GM12874 (cell line): ENCODE results near the gene MZB1.

Experiments used
- TF ChIP-seq, protein P1 (sequence below): IDR thresholded peaks from 2 replicates; pipeline ENCODE4 v1.5.1; 2011; ENCODE audit warnings: low read depth, mild to moderate bottlenecking, control low read depth, low read length, moderate library complexity; ENCODE audit not compliant: insufficient read depth

The MZB1 gene

DNA sequence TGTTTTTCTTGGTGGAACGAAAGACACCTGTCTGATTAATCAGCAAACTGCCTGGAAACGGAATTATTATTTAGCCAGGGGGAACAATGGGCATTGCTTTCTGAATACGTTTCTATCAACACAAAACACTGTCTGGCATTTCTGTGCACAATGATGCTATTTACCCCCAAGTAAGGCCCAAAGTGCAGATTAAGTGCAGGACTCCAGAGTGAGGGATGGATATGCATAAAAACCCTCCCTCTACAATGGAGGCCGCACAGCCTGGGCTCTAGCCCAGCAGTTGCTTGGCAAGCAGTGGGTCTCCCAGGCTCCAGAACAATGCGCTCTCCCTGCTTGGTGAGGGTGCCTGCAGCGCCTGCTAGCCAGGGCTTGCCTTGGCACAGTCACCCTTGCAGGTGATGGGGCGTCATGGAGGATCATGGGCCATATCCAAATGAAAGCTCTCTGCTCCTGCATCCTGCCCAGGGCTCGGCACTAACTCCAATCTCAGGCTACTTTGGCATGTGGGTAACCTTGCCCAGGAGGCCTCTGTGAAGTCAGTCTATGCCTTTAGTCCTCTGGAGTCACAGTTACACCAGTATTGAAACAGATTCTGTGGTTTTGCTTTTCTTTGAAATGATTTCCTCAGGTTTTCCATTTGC, 25.6 kb upstream of the MZB1 start:
- TF ChIP-seq, protein P1, sequence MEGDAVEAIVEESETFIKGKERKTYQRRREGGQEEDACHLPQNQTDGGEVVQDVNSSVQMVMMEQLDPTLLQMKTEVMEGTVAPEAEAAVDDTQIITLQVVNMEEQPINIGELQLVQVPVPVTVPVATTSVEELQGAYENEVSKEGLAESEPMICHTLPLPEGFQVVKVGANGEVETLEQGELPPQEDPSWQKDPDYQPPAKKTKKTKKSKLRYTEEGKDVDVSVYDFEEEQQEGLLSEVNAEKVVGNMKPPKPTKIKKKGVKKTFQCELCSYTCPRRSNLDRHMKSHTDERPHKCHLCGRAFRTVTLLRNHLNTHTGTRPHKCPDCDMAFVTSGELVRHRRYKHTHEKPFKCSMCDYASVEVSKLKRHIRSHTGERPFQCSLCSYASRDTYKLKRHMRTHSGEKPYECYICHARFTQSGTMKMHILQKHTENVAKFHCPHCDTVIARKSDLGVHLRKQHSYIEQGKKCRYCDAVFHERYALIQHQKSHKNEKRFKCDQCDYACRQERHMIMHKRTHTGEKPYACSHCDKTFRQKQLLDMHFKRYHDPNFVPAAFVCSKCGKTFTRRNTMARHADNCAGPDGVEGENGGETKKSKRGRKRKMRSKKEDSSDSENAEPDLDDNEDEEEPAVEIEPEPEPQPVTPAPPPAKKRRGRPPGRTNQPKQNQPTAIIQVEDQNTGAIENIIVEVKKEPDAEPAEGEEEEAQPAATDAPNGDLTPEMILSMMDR: no peak

DNA sequence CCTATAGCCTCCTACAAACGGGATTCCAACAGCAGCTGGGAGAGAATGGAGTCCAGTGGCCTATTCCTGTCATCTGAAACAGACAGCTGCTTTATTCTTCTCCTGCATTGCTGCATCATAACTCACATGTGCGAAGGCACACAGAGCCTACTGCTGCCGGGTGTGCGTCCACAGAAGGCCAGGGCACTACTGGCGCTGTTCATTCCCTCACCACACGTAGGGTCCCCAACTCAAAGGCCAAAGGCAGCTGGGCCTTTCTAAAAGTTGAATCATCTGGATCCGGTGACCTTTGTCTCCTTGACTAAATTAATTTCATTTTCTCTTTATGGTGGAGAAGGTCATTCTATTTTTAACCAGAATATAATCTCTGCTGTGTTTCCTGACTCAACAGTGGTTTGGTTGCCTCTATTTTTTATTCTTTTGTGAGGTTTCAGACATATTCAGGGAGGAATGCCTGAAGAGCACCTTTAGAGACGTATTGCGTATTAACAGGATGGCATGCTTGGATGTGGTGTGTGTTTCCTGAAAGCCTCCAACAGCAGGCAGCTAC, 24.9 kb upstream of the MZB1 start:
- TF ChIP-seq, protein P1: no peak

GRCh38 chr5:139413963-139414362, 24.2 kb upstream of the MZB1 start:
- TF ChIP-seq, protein P1: no peak

DNA sequence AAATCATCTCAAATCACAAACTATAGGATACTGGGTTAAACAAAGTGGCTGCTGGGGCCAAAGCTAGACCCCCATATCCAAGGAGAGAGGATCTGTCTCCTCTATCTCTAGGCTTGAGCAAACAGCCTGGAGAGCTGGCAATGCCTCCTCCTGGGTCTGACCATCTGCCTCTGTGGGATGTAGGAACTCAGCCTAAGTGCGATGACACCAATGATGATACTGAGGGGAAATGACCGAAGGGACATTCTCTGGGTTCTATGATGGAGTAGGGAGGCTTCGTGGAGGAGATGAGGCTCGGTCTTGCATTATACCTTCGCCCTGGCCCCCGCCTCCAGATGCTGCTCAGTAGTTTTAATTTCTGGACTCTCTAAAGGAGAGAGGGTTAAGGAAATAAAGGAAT, 23.4 kb upstream of the MZB1 start:
- TF ChIP-seq, protein P1: no peak

DNA sequence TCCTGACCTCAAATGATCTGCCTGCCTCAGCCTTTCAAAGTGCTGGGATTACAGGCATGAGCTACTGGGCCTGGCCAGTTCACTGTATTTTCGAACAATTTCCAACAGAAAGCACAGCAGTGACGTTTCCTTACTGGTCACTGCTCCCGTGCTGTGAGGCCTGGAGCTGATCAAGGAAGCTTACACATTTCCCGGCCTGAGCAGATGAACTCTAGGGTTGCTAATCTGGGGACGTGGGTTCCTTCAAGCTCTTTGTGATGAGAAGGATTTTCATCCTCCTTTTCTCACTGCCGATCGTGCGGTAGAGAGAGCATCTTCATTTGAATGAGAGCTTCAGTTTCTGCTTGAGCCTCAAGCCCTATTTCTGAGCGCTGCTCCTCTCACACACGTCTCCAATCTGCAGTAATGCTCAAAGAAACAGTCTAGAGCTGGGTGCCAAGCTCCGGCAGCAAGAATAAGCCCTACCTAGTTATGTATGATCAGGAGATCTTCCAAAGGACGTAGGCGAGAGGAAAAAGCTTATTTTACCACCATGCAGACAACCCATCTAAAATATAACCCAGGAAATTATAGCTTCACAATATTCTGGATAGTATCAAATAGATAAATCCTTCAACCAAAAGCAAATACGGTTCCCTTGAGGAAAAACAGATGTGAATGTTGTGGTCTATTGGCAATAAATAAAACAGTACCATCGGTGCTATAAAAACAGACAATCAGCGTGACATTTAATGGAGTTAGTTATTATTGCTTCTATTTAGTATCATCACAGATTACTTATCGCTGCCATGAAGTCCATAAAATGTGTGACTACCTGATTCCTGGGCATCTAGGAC, 21.5 kb upstream of the MZB1 start:
- TF ChIP-seq, protein P1: no peak

DNA sequence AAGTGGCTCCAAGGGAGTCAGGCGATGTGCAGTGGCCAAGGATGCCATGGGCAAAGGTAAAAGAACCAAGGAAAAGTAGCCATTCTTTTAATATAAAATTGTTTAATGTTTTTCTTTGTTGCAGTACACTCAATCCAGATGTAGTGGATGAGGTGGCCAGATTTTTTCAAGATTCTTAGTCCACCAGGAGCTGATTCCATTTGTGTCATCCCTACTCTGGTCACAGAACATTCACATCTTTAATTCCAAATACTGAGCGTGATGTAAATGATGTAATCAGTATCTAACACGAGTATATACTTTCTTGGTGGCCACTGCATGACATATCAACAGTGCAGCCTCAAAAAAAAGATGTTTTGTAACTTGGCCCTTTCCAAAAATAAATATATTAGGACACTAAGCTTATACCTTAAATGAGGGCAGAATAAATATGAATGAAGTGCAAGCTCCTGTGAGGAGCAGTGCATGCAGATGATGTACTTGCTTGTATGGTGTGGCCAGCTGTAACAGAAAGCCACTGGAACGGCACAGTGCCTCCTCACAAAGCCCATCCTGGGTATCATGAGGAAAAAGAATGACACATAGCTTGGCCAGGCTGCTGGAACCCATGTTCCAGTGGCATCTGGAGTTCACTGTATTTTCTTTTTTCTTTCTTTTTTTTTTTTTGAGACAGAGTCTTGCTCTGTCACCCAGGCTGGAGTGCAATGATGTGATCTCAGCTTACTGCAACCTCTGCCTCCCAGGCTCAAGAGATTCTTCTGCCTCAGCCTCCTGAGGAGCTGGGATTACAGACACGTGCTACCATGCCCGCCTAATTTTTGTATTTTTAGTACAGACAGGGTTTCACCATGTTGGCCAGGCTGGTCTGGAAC, 20.6 kb upstream of the MZB1 start:
- TF ChIP-seq, protein P1: no peak

DNA sequence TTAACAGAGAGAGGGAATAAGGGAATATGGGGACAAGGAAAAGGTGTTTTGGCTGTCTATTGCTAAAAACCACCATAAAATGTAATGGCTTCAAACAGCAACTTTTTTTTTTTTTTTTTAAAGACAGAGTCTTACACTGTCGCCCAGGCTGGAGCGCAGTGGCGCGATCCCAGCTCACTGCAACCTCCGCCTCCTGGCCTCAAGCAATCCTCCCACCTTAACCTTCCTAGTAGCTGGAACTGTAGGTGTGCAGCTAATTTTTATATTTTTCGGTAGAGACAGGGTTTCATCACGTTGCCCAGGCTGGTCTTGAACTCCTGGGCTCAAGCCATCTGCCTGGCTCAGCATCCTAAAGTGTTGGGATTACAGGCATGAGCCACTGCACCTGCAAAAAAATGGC, 18.5 kb upstream of the MZB1 start:
- TF ChIP-seq, protein P1: no peak
